Measurements from ENCODE around the gene RNF150.
A peak's percentile ranks its signal among the peaks of the same experiment; 100 is the strongest.

The RNF150 gene

DNA sequence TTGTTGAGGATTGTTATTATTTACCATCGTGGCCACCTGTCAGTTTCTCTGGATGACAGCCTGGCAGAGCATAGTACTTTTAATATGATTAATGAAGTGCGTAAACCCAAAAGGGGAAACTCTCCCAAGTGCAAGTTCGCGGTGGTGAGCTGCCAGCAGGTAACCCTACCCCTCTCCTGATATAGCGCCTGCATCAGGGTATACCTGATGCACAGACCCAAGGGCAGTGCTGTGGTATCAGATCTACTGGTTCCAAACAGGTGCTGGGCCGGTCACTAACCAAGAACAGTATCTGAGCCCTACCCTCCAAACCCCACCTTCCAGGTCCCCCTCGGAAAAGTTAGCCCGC, 1.6 kb downstream of the RNF150 start:
- no peak for DNase-seq (ENCODE audit: low read depth in 2 of 2)

DNA sequence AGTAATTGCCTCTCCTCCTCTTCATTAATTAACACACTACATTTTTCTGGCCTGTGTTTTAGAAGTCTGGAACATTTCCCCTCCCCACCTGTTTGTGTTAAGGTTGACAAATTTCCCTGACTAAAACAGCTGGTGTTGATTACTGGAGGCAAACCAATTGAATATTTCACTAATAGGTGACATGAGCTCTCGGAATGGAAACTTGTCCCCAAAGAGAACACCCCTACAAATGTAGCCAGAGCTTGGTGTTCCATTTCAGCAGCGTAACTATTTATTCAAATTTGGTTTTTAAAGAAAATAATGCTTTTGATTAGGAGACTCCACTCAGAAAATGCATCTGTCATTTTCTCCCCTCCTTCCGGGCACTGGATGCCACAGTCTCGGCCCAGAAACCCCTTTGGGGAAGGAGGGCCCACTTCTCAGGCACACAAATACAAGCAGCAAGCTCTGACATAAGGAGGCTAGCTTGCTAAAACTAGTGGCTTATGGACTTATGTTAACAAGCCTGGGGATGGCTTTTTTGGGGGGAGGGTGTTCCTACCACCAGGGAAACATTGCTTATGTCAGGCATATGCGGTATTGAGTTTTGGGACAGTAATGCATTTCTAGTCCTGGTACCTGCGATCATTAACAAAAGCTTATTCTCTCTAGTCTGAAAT, 2.2 kb downstream of the RNF150 start:
- no peak for DNase-seq (ENCODE audit: low read depth in 2 of 2)

DNA sequence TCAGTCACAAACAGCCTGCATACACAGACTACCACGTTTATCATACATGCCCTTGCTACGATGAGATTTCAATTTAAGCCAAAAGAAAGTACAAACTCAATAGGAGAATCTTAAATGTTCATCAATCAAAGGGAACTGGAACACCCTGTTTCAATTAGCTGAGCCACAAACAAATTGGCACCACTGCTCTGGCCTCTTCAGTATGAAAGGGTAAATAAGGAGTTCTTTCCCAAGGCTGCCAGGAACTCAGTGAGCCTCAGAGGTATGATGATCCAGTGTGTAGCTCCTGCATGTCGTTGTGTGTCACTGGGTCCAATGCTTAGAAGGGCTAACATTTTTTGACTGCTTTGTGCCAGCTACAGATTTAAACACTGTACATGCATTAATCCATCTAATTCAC, 5.4 kb downstream of the RNF150 start:
- DNase-seq (ENCODE audit: low read depth in 2 of 2), result no peak

DNA sequence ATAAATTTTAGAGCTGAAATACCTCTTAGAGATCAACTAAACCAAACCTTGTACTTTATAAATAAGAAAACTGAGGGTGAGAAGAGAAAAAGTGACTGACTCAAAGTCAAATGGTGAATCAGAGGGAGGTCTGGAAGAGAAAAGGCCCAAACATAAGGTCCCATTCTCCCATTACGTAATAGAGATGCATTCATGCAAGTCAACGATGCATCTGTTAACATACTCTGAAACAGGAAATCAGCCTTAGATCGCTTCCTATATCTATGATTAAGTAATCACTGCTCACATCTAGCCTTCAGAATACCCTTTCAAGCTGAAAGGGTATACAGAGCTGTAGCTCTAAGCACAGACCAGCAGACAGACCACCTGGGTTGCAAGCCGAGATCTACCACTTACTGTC, 6.5 kb downstream of the RNF150 start:
- DNase-seq (ENCODE audit: low read depth in 2 of 2), result peak in 1 of 2 experiments; percentile 13

DNA sequence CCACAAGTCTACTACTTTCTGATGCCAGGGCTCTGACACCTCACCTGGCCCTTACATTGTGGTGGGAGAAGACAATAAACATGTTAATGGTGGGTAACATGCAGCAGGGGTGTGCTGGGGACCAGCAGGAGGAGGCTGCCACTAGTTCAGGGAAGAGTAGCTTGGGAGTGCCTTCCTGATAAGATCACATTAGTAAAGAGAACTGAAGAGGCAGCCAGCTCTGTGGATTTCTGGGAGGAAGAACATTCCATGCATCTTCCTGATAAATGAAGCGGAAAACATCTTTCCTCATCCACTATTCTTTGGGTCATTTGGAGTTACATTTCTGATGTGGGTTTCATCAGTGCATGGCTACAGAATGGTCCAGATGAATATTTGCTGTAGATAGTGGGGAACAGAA, 9.0 kb downstream of the RNF150 start:
- no peak for DNase-seq (ENCODE audit: low read depth in 2 of 2)

DNA sequence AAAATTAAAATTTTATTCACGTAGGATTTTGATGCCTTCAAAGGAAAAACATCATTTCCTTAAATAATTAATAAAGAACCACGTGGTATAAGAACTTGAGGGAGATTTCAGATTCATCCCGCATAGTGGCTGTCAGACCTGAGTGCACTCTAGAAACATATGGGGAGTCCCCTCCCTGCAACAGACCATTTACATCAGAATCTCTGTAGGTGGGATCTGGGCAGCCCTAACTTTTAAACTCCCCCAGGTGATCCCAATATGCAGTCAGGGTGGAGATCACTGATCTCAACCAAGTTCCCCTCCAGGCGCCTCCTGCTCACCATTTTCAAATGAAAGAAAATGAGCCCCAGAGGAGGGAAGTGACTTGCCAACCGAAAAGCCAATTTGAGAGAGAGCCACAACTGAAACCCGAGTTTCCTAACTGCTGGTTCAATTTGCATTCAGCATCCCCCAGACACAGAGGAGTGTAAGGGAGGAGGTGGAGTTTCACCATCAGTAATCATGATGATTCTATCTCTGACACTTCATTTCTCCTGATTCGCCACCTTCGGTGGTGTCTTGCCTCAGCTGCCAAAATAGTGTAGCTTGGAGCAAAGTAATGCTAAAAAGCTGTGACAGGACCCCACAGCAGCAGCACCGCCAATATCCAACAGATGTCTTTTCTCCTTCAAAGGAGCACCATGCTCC, 11.4 kb downstream of the RNF150 start:
- DNase-seq (ENCODE audit: low read depth in 2 of 2), result no peak

DNA sequence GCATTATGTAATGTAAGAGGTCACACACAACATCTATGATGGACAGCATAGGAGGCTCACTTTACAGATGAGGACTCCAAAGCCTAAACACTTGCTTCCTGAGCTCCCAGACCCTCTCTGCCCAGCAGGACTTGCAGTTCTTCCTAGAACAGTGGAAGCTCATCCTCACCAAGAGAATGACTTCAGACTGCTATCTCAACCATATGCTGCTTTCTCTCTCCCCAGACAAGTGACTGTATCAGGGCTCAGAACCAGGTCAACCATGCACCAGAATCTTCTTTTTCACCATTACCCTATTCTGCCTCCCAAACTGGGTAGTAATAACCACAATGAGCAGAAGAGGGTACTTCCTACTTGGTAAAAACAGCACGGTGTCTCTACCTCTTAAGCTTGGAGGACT, 12.2 kb downstream of the RNF150 start:
- no peak for DNase-seq (ENCODE audit: low read depth in 2 of 2)

DNA sequence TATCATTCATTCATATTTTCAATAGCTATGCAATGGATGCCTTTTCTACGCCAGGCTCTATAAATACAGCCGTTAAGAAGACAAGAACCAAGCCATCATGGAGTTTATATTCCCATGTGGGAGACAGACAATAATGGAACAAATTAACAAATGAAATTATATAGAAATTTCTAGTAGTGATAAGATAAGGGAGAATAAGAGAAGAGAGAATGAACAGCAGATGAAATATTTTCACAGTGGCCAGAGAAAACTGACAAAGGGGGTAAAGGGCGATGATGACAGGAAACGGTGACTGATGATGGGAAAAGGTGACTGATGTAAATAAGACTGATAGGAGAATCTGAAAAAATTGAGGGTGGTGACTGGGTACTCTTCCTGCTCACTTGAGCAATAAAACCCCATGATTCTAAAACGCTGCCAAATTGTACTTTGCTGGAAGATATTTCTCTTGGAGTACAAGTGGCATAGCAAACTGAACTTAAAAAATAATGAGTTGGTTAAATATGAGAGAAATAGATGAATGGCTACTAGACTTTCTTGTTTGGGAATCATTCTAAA, 13.2 kb downstream of the RNF150 start:
- no peak for DNase-seq (ENCODE audit: low read depth in 2 of 2)

DNA sequence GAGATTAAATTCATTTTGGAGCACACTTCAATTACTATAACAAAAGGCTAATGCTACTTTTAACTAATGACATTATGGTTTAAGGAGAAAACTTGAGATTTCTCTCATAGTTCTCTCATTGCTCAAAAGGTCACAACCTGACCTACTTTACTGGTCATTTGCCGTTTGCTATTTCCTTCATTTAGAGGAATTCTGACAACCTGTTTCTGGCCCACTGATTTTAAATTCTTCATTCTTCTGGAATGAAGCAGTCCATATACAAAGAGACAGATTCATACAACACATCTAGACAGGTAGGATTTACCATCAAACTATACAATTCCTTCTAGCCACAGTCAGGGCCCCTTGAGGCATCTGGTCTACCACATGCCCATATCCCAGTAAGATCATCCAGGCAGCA, 14.2 kb downstream of the RNF150 start:
- no peak for DNase-seq (ENCODE audit: low read depth in 2 of 2)

DNA sequence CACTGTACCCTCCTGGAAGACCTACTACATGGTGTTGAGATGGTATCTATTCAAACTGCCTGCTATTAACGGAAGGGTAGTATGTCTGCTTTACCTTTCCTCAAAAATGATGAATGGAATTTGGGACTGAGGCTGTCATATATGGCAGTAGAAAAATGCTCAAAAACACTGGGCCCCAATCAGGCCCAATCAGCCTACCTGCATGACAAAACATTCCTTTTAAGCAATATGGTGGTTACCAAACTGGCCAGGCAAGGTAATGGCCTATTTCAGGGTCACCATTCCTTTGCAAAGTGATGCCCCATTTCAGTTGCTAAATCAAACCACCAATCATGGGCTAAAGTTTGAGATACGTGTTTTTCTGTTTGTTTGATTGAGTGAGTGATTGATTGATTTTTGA, 14.9 kb downstream of the RNF150 start:
- no peak for DNase-seq (ENCODE audit: low read depth in 2 of 2)

DNA sequence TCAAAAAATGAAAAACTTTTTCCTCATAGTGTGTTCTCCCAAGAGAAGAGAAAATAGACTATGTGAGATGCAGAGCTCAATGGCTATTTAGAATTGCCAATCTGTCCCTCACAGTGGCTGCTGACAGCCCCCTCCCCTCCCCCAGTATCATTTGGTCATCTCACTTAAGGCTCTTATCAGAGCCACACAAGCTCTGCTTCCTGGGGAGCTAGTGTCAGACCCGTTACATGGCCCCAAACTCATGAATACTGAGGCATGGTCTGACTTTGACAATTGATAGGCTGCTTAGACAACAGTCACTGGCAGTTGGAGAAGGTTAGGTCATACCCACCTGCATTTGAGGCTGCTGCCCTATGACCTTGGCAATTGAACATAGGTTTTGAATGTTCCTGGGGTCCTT, 15.3 kb downstream of the RNF150 start:
- DNase-seq (ENCODE audit: low read depth in 2 of 2), result no peak

DNA sequence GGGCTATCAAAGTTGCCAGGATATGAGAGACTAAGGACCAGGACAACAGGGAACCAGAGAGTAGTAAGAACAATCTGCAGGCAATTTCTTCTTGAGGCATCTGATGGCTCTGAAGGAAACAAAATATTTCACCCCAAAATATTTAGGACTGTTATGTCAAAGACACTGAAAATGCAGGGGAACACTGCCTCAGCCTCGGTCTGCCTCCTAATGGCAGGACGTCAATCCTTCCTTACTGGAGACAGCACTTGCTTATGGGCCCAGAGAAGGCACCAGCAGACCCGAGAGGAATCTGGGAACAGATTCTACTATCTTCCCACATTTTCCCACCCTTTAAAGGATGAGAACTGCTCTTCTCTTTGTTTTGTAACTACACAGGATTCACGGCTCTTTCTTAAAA, 23.3 kb downstream of the RNF150 start:
- DNase-seq (ENCODE audit: low read depth in 2 of 2), result no peak

DNA sequence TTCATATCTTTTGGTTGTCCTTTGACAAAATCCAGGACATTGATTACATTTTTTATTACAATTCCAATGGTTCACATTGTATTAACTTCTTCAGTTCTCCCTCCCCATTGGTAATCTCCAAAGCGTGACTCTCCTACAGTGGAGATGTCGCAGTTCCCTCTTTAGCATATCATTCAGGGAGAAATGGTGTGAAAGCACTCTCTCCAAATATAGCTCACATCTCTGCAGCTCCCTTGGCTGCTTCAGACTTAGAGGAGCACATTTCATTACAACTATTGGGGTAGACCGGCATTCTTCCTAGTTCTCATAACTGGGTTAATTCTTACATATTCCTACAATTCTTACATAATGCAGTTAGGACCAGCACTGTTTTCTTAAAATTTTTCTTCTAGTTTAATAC, 25.3 kb downstream of the RNF150 start:
- DNase-seq (ENCODE audit: low read depth in 2 of 2), result no peak

DNA sequence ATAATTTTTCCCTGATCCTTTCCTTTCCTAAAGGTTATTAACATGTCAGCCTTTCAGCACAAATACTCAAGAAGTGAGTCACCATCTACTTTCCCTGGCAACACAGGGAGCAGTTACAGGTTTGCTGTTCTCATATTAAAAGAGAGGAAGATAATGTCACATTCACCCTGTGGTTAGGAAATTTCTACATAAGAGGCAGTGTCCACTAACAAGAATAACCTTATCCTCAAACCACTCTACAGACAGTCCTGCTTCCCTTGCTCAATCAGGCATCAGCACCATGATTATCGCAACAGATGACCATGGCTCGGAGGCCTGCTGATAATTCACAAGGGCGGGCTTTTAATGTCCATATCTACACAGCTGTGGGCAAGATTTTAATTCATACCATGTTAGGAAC, 30.9 kb downstream of the RNF150 start:
- DNase-seq (ENCODE audit: low read depth in 2 of 2), result peak; percentile 42 to 49

DNA sequence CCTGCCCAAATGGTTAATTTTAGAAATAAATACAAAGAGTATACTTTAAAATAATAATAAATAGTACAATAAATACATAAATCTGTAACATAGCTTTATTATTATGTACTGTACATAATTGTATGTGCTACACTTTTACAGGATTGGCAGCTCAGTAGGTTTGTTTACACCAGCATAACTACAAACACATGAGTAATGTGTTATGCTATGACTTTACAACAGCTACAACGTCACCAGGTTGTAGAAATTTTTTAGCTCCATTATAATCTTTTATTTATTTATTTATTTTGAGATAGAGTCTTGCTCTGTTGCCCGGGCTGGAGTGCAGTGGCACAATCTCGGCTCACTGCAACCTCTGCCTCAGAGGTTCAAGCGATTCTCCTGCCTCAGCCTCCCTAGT, 31.8 kb downstream of the RNF150 start:
- DNase-seq (ENCODE audit: low read depth in 2 of 2), result no peak

DNA sequence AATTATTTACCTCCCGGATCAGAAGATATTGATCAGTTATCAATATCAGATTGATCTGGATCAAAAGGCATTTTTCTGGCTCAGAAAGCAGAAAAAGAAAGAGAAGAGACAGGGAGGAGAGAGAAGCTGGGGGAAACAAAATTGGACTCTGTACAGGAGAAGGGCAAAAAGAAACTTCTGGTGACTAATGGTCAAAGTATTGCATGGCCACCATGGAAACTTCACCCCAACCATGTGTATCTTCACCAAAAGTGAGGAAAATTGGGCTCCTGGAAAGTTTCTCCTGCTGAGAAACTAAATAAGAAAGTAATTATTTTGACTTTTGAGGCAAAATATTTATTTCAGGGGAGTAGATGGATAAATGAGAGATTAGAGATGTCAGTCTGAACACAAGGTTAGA, 33.9 kb downstream of the RNF150 start:
- peak in 1 of 2 experiments; percentile 6 for DNase-seq (ENCODE audit: low read depth in 2 of 2)

DNA sequence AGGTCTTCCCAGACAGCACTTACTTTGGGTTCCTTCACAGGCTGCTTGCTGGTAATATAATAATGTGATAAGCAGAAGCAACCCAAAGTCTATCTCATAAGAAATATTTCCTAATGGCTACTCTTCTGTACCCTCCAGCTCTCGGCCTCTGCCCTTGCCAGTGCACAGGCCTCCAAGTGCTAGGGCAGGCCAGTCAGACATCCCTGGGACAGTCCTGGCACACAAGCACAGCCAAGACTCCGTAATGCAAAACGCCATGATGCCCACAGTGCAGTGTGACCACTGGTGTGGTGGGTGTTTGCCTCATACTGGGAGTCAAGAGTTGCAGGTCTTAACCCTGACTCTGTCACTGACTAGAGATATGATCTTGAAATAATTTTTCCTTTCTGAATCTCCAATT, 35.1 kb downstream of the RNF150 start:
- DNase-seq (ENCODE audit: low read depth in 2 of 2), result no peak

DNA sequence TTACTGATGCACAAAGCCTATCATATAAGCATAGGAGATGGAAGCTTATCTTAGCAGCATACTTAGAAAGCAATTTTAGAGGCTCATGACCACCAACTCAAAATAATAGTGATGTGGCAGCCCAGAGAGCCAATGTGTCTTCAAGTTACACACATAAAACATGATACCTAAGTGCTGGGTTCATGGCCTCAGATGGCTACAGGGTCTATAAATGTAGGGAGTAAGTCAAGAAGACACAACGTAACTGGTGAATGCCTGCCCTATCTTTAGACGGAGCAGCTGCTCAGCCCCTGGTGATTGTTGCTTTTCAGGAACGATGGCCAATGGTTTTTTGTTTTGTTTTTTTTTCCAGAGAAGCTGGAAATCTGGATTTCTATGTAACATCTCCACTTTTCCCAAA, 42.8 kb downstream of the RNF150 start:
- DNase-seq (ENCODE audit: low read depth in 2 of 2), result no peak

DNA sequence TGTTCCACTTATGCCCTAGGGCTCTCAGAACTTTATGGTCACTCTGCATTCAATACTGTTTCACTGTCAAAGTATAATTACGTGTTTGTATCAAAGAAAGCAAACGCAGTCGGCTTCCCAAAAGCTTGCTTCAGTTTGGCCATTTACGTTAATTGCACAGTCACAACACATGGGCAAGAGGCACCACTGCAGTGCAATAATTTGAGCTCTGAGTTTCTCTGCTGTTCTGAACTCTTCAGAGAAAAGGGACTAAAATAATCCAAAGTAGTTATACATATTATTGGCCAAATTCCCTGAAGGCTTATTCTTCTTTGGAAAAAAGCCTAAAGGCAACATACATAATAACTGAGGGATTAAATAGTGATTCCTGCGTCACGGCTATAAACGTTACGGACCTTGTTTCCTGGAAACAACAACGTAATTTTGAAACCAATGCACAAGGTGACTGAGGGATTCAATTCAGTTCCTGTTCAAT, 51.3 kb downstream of the RNF150 start:
- DNase-seq (ENCODE audit: low read depth in 2 of 2), result no peak

DNA sequence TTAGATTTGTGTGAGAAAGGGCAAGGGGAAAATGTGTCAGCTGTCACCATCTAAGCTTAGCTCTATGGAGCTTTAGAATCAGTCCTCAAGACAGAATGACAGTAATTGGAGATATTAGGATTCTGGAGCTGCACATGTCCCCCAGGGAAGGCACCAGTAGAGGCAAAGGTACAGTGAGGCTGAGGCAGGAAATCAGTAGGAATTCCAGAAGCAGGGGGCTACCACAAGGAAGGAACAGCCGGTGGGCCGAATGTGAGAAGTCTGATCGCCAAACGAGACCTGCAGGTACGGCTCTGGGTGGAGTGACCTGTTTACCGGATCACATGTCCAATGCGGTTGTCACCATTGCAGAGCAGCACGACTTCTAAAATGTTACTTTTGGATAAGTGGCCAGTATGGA, 52.6 kb downstream of the RNF150 start:
- DNase-seq (ENCODE audit: low read depth in 2 of 2), result no peak

DNA sequence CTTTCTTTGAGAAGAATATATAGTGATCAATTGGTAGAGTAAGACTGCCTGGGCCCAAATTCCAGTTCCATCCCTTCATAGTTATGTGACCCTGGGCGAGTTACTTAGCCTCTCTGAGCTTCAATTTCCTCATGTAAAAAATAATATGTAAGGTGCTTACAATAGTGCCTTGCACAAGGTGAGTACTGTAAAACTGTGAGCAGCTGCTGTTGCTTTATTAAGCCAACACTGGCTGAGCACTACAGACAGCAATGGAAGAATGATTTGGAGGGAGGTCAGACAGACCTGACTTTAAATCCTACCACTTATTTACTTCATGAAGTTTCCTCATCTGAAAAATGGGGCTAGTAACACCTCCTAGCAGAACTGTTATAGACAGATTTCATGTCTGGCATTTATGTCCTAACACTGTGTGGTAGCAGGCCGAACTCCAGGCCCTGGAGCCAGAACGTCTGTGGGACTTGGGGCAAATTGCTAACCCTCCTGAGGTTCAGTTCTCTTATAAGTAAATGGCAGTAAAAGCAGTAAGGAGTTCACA, 53.8 kb downstream of the RNF150 start:
- no peak for DNase-seq (ENCODE audit: low read depth in 2 of 2)

DNA sequence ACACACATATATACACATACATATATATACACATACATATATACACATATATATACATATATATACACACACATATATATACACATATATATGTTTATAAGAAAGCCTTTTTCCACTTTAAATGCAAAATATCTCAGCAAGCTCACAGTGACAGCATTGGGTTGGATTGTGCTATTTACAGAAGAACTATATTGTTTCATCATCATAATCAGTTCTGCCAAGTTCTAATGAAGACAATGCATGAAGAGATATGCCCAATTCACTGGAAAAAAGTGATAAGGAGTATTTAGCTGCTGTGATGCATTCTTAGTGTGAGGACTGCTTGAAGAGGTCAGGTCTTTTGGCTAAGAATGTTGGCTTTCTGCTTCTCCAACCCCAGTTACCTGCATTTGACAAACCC, 54.4 kb downstream of the RNF150 start:
- DNase-seq (ENCODE audit: low read depth in 2 of 2), result no peak

DNA sequence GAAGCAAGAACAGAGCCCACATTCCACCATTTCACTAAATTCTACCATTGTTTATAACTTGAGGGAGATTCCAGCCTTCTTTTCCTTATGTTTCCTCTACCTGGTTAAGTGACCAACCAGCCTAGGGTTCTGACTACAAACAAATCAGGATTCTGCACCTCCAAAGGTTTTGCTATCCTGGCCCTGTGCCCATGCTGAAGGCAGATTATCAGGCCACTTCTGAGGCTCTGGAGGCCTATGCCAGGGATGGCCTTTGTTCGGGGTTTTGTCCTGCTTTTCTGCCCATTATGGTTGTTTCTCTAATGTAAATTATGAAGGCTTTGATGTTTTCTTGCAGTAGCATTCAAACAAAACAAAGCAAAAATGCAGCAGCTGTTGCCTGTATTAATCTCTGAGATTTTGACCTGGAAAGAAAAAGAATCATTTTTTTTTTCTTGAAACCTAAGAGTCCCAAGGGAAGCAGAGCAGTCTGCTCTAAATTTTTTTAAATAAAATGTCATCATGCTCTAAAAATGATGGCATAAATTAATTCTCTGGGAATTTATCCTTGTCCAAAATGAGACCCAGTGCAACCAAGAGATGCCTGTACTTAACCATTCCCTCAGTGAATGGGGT, 55.6 kb downstream of the RNF150 start:
- no peak for DNase-seq (ENCODE audit: low read depth in 2 of 2)
